ENCODE results near the gene PGLYRP2. TPM values are rescaled to one million over a fixed set of nuclear protein-coding genes. Genes with fewer than 3 reads are reported as not detected.

Gene PGLYRP2
- total RNA-seq, 3 donors from 2014 or later (not counting 1 experiment from before 2014, with no cell fraction given) = 0.21 to 0.28 TPM; not detected in 1

- H3K4me3 ChIP-seq (ENCODE audit: low read length) = no peak overlapping the region
- no peak for ATAC-seq
- 94% methylated on average over 17 of the region's 17 CpGs for WGBS (ENCODE audit: insufficient coverage)
Observed at GRCh38 chr19:15453906-15454860, 25.1 kb downstream of the PGLYRP2 start.

GRCh38 chr19:15453091-15453578 lies 26.2 kb downstream of the PGLYRP2 start:
- DNase-seq (no peak), ATAC-seq (no peak)
- Histone ChIP-seq H3K9me3 (ENCODE audit: control insufficient read depth, insufficient read depth, low read length) (no peaks in the 10 kb centered on the region), H3K36me3 (ENCODE audit: control insufficient read depth, insufficient read depth, low read length) (peaks cover 63% of the 10 kb centered on the region), H3K4me3 (ENCODE audit: low read length) (no peak overlapping the region), H3K27me3 (ENCODE audit: control insufficient read depth, insufficient read depth, low read length) (no peaks in the 10 kb centered on the region), H3K27ac (ENCODE audit: low read length) (no peak overlapping the region), H3K4me1 (ENCODE audit: control insufficient read depth, insufficient read depth, low read length) (peaks cover 35% of the 10 kb centered on the region)
- Mint-ChIP-seq H3K27ac (peak overlapping the region in 1 of 2 donors; percentile 73), H3K27me3 (ENCODE audit: low read depth in 2 of 2) (no peaks in the 10 kb centered on the region), H3K36me3 (no peaks in the 10 kb centered on the region), H3K9me3 (no peaks in the 10 kb centered on the region), H3K4me1 (peaks cover 31 to 62% of the 10 kb centered on the region in 2 donors), H3K4me3 (no peak overlapping the region)
- no peak for TF ChIP-seq CTCF (IDR thresholded peaks at IDR 0.05)
- intact Hi-C loops (cut with micrococcal nuclease) = no loop called here
- WGBS (ENCODE audit: insufficient coverage) = 98% methylated on average over 44 of the region's 44 CpGs

More at GRCh38 chr19:15453906-15454860, 25.1 kb downstream of the PGLYRP2 start:
- H3K9me3 Mint-ChIP-seq = no peaks in the 10 kb centered on the region
- no peaks in the 10 kb centered on the region for H3K27me3 Mint-ChIP-seq (ENCODE audit: low read depth in 2 of 2)
- no peak overlapping the region for H3K27ac ChIP-seq (ENCODE audit: low read length)
- H3K4me1 Mint-ChIP-seq = peaks cover 31 to 52% of the 10 kb centered on the region in 2 donors
- H3K27ac Mint-ChIP-seq = peak overlapping the region; percentile 63 to 73
- TF ChIP-seq CTCF (IDR thresholded peaks at IDR 0.05) = no peak
- no peak for DNase-seq
- H3K36me3 ChIP-seq (ENCODE audit: control insufficient read depth, insufficient read depth, low read length) = peaks cover 68% of the 10 kb centered on the region
- H3K27me3 ChIP-seq (ENCODE audit: control insufficient read depth, insufficient read depth, low read length) = no peaks in the 10 kb centered on the region
- intact Hi-C loops (cut with micrococcal nuclease) = no loop called here
- H3K4me3 Mint-ChIP-seq = no peak overlapping the region
- H3K9me3 ChIP-seq (ENCODE audit: control insufficient read depth, insufficient read depth, low read length) = no peaks in the 10 kb centered on the region
- no peaks in the 10 kb centered on the region for H3K36me3 Mint-ChIP-seq
- peaks cover 28% of the 10 kb centered on the region for H3K4me1 ChIP-seq (ENCODE audit: control insufficient read depth, insufficient read depth, low read length)

- Mint-ChIP-seq H3K9me3 (no peaks in the 10 kb centered on the region), H3K4me1 (peaks cover 31 to 57% of the 10 kb centered on the region in 2 donors), H3K36me3 (no peaks in the 10 kb centered on the region), H3K27me3 (ENCODE audit: low read depth in 2 of 2) (no peaks in the 10 kb centered on the region), H3K4me3 (no peak overlapping the region), H3K27ac (peak overlapping the region; percentile 82 to 91)
- TF ChIP-seq CTCF (IDR thresholded peaks at IDR 0.05) = no peak
- 94% methylated on average over 35 of the region's 37 CpGs for WGBS (ENCODE audit: insufficient coverage)
- H3K4me1 ChIP-seq (ENCODE audit: control insufficient read depth, insufficient read depth, low read length) = peaks cover 35% of the 10 kb centered on the region
- H3K27me3 ChIP-seq (ENCODE audit: control insufficient read depth, insufficient read depth, low read length) = no peaks in the 10 kb centered on the region
- ATAC-seq (no peak), DNase-seq (peak in 1 of 2 donors; percentile 49)
- peak overlapping the region; percentile 5 for H3K27ac ChIP-seq (ENCODE audit: low read length)
- intact Hi-C loops (cut with micrococcal nuclease) = no loop called here
- H3K4me3 ChIP-seq (ENCODE audit: low read length) = no peak overlapping the region
- peaks cover 57% of the 10 kb centered on the region for H3K36me3 ChIP-seq (ENCODE audit: control insufficient read depth, insufficient read depth, low read length)
- H3K9me3 ChIP-seq (ENCODE audit: control insufficient read depth, insufficient read depth, low read length) = no peaks in the 10 kb centered on the region
Observed at GRCh38 chr19:15452111-15453047, 26.9 kb downstream of the PGLYRP2 start.
